Astrocyte (in vitro differentiated cells and primary cell): ENCODE data around the gene PTRHD1. TPM values are rescaled to one million over a fixed set of nuclear protein-coding genes. Genes with fewer than 3 reads are reported as not detected.

Experiments
- DNase-seq: peaks from one replicate; pipeline ENCODE4 v3.0.0-alpha.2; 2010; ENCODE audit warnings: low read depth
- FAIRE-seq: peaks from 2 replicates; lab custom pipeline; 2011; peaks lifted over from hg19 to GRCh38; lab: Jason Lieb, UNC
- H2AFZ ChIP-seq: 2 replicates; pipeline ENCODE4 v1.6.0; 2012; ENCODE audit warnings: low read depth, low read length, inconsistent platforms
- H3K27ac ChIP-seq: 2 replicates; pipeline ENCODE4 v1.5.1; 2011; ENCODE audit warnings: low read depth, low read length, inconsistent platforms
- H3K27me3 ChIP-seq: 2 replicates; pipeline ENCODE4 v1.6.0; 2011; ENCODE audit warnings: low read length, inconsistent platforms; ENCODE audit not compliant: insufficient read depth
- H3K36me3 ChIP-seq: 2 replicates; pipeline ENCODE4 v1.5.1; 2011; ENCODE audit warnings: low read length, inconsistent platforms; ENCODE audit not compliant: insufficient read depth
- H3K4me1 ChIP-seq: 2 replicates; pipeline ENCODE4 v1.5.1; 2011; ENCODE audit warnings: low read length, inconsistent platforms; ENCODE audit not compliant: insufficient read depth
- H3K4me2 ChIP-seq: 2 replicates; pipeline ENCODE4 v1.6.0; 2012; ENCODE audit warnings: low read length, inconsistent platforms
- H3K4me3 ChIP-seq: 2 replicates; pipeline ENCODE4 v1.5.1; 2011; ENCODE audit warnings: low read depth, mild to moderate bottlenecking, low read length, inconsistent platforms; ENCODE audit not compliant: insufficient read depth
- H3K79me2 ChIP-seq: 2 replicates; pipeline ENCODE4 v1.6.0; 2012; ENCODE audit warnings: mild to moderate bottlenecking, low read length, inconsistent platforms; ENCODE audit not compliant: insufficient read depth
- H3K9ac ChIP-seq: 2 replicates; pipeline ENCODE4 v1.6.0; 2012; ENCODE audit warnings: mild to moderate bottlenecking, low read length, inconsistent platforms
- H3K9me3 ChIP-seq: 2 replicates; pipeline ENCODE4 v1.5.1; 2012; ENCODE audit warnings: low read depth, mild to moderate bottlenecking, low read length, inconsistent platforms; ENCODE audit not compliant: insufficient read depth
- H4K20me1 ChIP-seq: 2 replicates; pipeline ENCODE4 v1.6.0; 2012; ENCODE audit warnings: low read length, inconsistent platforms; ENCODE audit not compliant: insufficient read depth
- H3K27ac Mint-ChIP-seq: one replicate; pipeline ENCODE4 v1.8.0; 2021; ENCODE audit warnings: mild to moderate bottlenecking, mixed read lengths; ENCODE audit not compliant: unreplicated experiment
- H3K27me3 Mint-ChIP-seq: one replicate; pipeline ENCODE4 v1.8.0; 2021; ENCODE audit warnings: low read depth, mixed read lengths; ENCODE audit not compliant: unreplicated experiment
- H3K36me3 Mint-ChIP-seq: one replicate; pipeline ENCODE4 v1.8.0; 2021; ENCODE audit warnings: low read depth, mixed read lengths; ENCODE audit not compliant: unreplicated experiment
- H3K4me1 Mint-ChIP-seq: one replicate; pipeline ENCODE4 v1.8.0; 2021; ENCODE audit warnings: low read depth, mixed read lengths; ENCODE audit not compliant: unreplicated experiment
- H3K4me3 Mint-ChIP-seq: one replicate; pipeline ENCODE4 v1.8.0; 2021; ENCODE audit warnings: mild to moderate bottlenecking, moderate library complexity, mixed read lengths; ENCODE audit not compliant: unreplicated experiment
- H3K9me3 Mint-ChIP-seq: one replicate; pipeline ENCODE4 v1.8.0; 2021; ENCODE audit warnings: mild to moderate bottlenecking, mixed read lengths; ENCODE audit not compliant: unreplicated experiment
- EZH2 ChIP-seq: IDR thresholded peaks from 2 replicates; pipeline ENCODE4 v1.6.1; 2012; ENCODE audit warnings: mild to moderate bottlenecking, low read length, inconsistent platforms; ENCODE audit not compliant: insufficient read depth
- total RNA-seq: library from RNA; stranded (reverse); gene quantifications from 2 replicates; pipeline ENCODE4 v1.2.1, GENCODE V29; 2021
- TF ChIP-seq, protein P1 (sequence below): IDR thresholded peaks from 2 replicates; pipeline ENCODE4 v1.5.1; 2011; ENCODE audit warnings: low read depth, mild to moderate bottlenecking, inconsistent platforms, low read length, moderate library complexity; ENCODE audit not compliant: insufficient read depth

The PTRHD1 gene
- total RNA-seq, 1 donor from 2014 or later, result 28.7 TPM

DNA sequence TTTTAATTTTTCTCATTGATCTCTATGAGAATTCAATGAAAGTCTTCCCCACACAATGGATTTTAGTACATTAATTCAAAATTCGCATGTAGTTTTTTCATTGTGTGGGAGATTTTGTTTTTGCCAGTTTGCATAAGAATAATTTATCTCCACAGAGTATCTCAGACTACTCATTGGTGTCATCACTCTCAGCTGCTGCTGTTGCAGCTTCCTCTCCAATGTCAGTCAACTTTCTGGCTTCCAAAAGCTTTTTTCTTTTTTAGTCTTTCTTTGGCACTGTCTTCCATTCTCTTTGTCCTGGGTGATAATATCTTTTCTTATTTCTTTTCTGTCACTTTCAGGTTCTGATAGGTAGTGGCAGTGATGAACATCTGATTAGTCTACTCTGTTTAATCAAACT is 50.5 kb downstream of the PTRHD1 start:
- H3K36me3 Mint-ChIP-seq, result peaks cover 3% of the 10 kb centered on the region
- Histone ChIP-seq H3K27me3 (no peaks in the 10 kb centered on the region), H2AFZ (no peak overlapping the region), H3K36me3 (peaks cover 3% of the 10 kb centered on the region), H3K4me1 (no peaks in the 10 kb centered on the region), H4K20me1 (no peaks in the 10 kb centered on the region), H3K4me3 (no peak overlapping the region), H3K9ac (no peak overlapping the region), H3K4me2 (no peak overlapping the region), H3K79me2 (no peaks in the 10 kb centered on the region), H3K9me3 (no peaks in the 10 kb centered on the region), H3K27ac (no peak overlapping the region)
- H3K4me3 Mint-ChIP-seq, result no peak overlapping the region
- TF ChIP-seq, protein P1, sequence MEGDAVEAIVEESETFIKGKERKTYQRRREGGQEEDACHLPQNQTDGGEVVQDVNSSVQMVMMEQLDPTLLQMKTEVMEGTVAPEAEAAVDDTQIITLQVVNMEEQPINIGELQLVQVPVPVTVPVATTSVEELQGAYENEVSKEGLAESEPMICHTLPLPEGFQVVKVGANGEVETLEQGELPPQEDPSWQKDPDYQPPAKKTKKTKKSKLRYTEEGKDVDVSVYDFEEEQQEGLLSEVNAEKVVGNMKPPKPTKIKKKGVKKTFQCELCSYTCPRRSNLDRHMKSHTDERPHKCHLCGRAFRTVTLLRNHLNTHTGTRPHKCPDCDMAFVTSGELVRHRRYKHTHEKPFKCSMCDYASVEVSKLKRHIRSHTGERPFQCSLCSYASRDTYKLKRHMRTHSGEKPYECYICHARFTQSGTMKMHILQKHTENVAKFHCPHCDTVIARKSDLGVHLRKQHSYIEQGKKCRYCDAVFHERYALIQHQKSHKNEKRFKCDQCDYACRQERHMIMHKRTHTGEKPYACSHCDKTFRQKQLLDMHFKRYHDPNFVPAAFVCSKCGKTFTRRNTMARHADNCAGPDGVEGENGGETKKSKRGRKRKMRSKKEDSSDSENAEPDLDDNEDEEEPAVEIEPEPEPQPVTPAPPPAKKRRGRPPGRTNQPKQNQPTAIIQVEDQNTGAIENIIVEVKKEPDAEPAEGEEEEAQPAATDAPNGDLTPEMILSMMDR, result no peak
- no peak for TF ChIP-seq EZH2
- H3K4me1 Mint-ChIP-seq, result peaks cover 2% of the 10 kb centered on the region
- FAIRE-seq (no peak), DNase-seq (no peak)
- no peak overlapping the region for H3K27ac Mint-ChIP-seq
- H3K27me3 Mint-ChIP-seq, result no peaks in the 10 kb centered on the region
- H3K9me3 Mint-ChIP-seq, result no peaks in the 10 kb centered on the region

- H3K79me2 ChIP-seq, result no peaks in the 10 kb centered on the region
- no peaks in the 10 kb centered on the region for H3K9me3 ChIP-seq
- H3K4me3 ChIP-seq, result no peak overlapping the region
- no peak overlapping the region for H3K9ac ChIP-seq
- no peak overlapping the region for H3K27ac ChIP-seq
- Mint-ChIP-seq H3K27me3 (no peaks in the 10 kb centered on the region), H3K4me3 (no peak overlapping the region), H3K9me3 (no peaks in the 10 kb centered on the region), H3K4me1 (peaks cover 5% of the 10 kb centered on the region), H3K27ac (no peak overlapping the region), H3K36me3 (no peaks in the 10 kb centered on the region)
- no peaks in the 10 kb centered on the region for H3K27me3 ChIP-seq
- H2AFZ ChIP-seq, result no peak overlapping the region
- H3K4me2 ChIP-seq, result no peak overlapping the region
- FAIRE-seq (no peak), DNase-seq (no peak)
- H3K36me3 ChIP-seq, result peaks cover 3% of the 10 kb centered on the region
- H4K20me1 ChIP-seq, result no peaks in the 10 kb centered on the region
- no peaks in the 10 kb centered on the region for H3K4me1 ChIP-seq
- TF ChIP-seq, protein P1, result no peak
- no peak for TF ChIP-seq EZH2
Observed at GRCh38 chr2:24740142-24740541, 53.0 kb downstream of the PTRHD1 start.

Other genes starting within 250 kb of the PTRHD1 start
- 13.3 and 17.5 TPM in 2 replicates for gene CENPO, start within 50 bp of the PTRHD1 start, total RNA-seq
- 12.5 and 20.5 TPM in 2 replicates for gene ADCY3, start 126.8 kb upstream of the PTRHD1 start, total RNA-seq
- 3.1 and 3.5 TPM in 2 replicates for gene DNAJC27, start 178.6 kb upstream of the PTRHD1 start, total RNA-seq
- 13.3 and 14.7 TPM in 2 replicates for gene EFR3B, start 248.7 kb upstream of the PTRHD1 start, total RNA-seq